GM04504 (cell line): ENCODE measurements around the gene TM7SF3.

Experiments
- DNase-seq: peaks from one replicate; pipeline ENCODE4 v3.0.0-alpha.2; 2012; ENCODE audit warnings: low read depth

The TM7SF3 gene

DNA sequence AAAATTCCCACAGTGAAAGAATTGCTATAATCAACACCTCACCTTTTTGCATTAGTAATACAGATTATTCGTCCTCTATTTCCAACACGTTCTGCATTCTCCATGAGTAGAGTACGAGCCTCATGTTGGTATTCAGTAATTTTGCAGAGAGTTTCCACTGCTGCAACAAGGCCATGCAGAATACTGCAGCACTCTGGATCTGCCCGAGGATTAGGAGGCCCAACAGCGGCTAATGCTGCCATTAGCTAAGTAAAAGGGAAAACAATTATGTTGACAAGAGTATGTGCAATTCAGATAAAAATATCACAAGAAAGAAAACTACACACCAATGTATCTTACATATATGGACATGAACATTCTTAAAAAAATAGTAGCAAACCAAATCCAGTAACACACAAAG, 85.5 kb downstream of the TM7SF3 start:
- DNase-seq, result no peak
